ENCODE data around the gene ARHGAP10.

DNA sequence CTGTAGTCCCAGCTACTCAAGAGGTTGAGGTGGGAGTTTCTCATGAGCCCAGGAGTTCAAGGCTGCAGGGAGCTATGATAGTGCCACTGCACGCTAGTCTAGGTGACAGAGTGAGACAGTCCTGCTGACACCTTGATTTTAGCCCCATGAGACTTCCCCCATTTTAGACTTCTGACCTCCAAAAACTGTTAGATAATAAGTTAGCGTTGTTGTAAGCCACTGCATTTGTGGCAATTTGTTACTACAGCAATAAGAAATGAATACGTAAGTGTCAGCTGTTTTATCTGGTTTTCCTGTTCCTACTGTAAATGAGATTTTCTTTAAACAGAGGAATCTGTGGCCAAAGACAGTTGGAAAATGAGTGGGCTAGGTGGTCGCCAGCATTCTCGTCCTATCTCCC, 83.9 kb downstream of the ARHGAP10 start:
- TF ChIP-seq GATA3 (IDR thresholded peaks at IDR 0.05; ENCODE audit: low read depth, low read length), result no peak
- TF ChIP-seq GATA2 (IDR thresholded peaks at IDR 0.05; ENCODE audit: low read depth, low read length), result no peak

Measured in SH-SY5Y (cell line).